ENCODE results near the gene MEGF8.

The MEGF8 gene

GRCh38 chr19:42290523-42291434 lies 34.7 kb upstream of the MEGF8 start:
- no peak for TF ChIP-seq GATA3 (IDR thresholded peaks at IDR 0.05; ENCODE audit: low read depth, low read length)
- TF ChIP-seq GATA2 (IDR thresholded peaks at IDR 0.05; ENCODE audit: low read depth, low read length), result no peak

- TF ChIP-seq GATA3 (IDR thresholded peaks at IDR 0.05; ENCODE audit: low read depth, low read length) (no peak), GATA2 (IDR thresholded peaks at IDR 0.05; ENCODE audit: low read depth, low read length) (no peak)
Observed at GRCh38 chr19:42291435-42291810, 34.0 kb upstream of the MEGF8 start.

GRCh38 chr19:42292042-42292960 lies 33.1 kb upstream of the MEGF8 start:
- no peak for TF ChIP-seq GATA3 (IDR thresholded peaks at IDR 0.05; ENCODE audit: low read depth, low read length)
- no peak for TF ChIP-seq GATA2 (IDR thresholded peaks at IDR 0.05; ENCODE audit: low read depth, low read length)

- TF ChIP-seq GATA3 (IDR thresholded peaks at IDR 0.05; ENCODE audit: low read depth, low read length) (no peak), GATA2 (IDR thresholded peaks at IDR 0.05; ENCODE audit: low read depth, low read length) (no peak)
Observed at GRCh38 chr19:42292963-42293362, 32.5 kb upstream of the MEGF8 start.

- TF ChIP-seq GATA3 (IDR thresholded peaks at IDR 0.05; ENCODE audit: low read depth, low read length) (no peak), GATA2 (IDR thresholded peaks at IDR 0.05; ENCODE audit: low read depth, low read length) (no peak)
Observed at GRCh38 chr19:42293540-42293939, 31.9 kb upstream of the MEGF8 start.

GRCh38 chr19:42293948-42294347 lies 31.5 kb upstream of the MEGF8 start:
- TF ChIP-seq GATA2 (IDR thresholded peaks at IDR 0.05; ENCODE audit: low read depth, low read length) (no peak), GATA3 (IDR thresholded peaks at IDR 0.05; ENCODE audit: low read depth, low read length) (no peak)

- TF ChIP-seq GATA2 (IDR thresholded peaks at IDR 0.05; ENCODE audit: low read depth, low read length) (no peak), GATA3 (IDR thresholded peaks at IDR 0.05; ENCODE audit: low read depth, low read length) (no peak)
Observed at GRCh38 chr19:42294471-42295137, 30.8 kb upstream of the MEGF8 start.

- TF ChIP-seq GATA3 (IDR thresholded peaks at IDR 0.05; ENCODE audit: low read depth, low read length) (no peak), GATA2 (IDR thresholded peaks at IDR 0.05; ENCODE audit: low read depth, low read length) (no peak)
Observed at GRCh38 chr19:42295342-42295741, 30.1 kb upstream of the MEGF8 start.

- TF ChIP-seq GATA2 (IDR thresholded peaks at IDR 0.05; ENCODE audit: low read depth, low read length) (no peak), GATA3 (IDR thresholded peaks at IDR 0.05; ENCODE audit: low read depth, low read length) (no peak)
Observed at GRCh38 chr19:42295831-42296525, 29.5 kb upstream of the MEGF8 start.

- TF ChIP-seq GATA2 (IDR thresholded peaks at IDR 0.05; ENCODE audit: low read depth, low read length) (no peak), GATA3 (IDR thresholded peaks at IDR 0.05; ENCODE audit: low read depth, low read length) (no peak)
Observed at GRCh38 chr19:42297039-42297438, 28.4 kb upstream of the MEGF8 start.

GRCh38 chr19:42301646-42302203 lies 23.7 kb upstream of the MEGF8 start, which contains the start of gene PRR19:
Gene PRR19 (plus strand): TSS chr19:42302132. CDS start chr19:42309585, 7,453 bp downstream.
- TF ChIP-seq GATA3 (IDR thresholded peaks at IDR 0.05; ENCODE audit: low read depth, low read length), result no peak
- no peak for TF ChIP-seq GATA2 (IDR thresholded peaks at IDR 0.05; ENCODE audit: low read depth, low read length)

- TF ChIP-seq GATA3 (IDR thresholded peaks at IDR 0.05; ENCODE audit: low read depth, low read length) (no peak), GATA2 (IDR thresholded peaks at IDR 0.05; ENCODE audit: low read depth, low read length) (no peak)
Observed at GRCh38 chr19:42303101-42303464, 22.4 kb upstream of the MEGF8 start.

- TF ChIP-seq GATA3 (IDR thresholded peaks at IDR 0.05; ENCODE audit: low read depth, low read length) (no peak), GATA2 (IDR thresholded peaks at IDR 0.05; ENCODE audit: low read depth, low read length) (no peak)
Observed at GRCh38 chr19:42303876-42304275, 21.6 kb upstream of the MEGF8 start.

Measured in SH-SY5Y (cell line).